NCI-H2171 treated with DMSO at 0.1 percent for 48 hours (cell line): ENCODE measurements around the gene NKX1-1.
"Not testable (repeated sequence)": the region's sequence is repeated elsewhere in the genome, so short reads cannot be mapped to it uniquely, and the experiment has no call there.

ENCODE experiments used
- DNase-seq: peaks from one replicate; lab custom pipeline; 2025; lab: John Stamatoyannopoulos, UW

NKX1-1 gene

DNA sequence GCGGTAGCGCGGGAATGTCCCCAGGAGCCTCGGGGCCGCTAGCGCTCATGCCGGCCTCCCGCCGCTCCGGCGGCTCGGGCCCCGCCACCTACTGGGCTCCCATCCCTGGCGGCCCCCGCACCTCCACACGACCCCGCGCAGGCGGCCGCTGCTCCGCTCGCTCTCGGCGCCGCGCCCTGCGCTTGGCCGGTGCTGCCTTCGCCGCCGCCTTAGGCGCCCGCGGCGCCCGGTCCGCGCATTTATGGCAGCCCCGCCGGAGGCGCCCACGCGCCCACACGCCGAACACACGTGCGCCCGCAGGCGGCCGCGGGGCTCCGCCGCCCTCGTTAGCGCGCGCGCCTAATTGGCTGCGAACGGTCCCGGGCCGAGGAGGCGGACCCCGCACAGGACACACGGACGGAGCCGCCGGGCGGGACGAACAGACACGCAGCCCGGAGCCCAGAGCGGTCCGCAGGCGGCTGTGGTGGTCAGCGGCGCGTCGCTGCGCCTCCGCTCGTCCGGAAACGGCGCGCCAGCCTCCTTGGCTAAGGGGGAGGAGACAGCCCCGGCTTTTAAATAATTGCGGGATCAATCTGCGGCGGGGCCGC, at the start of gene NKX1-1:
Gene NKX1-1 (minus strand): TSS at position 49 of the 587 bp plus-strand sequence. CDS start 0 bp downstream, at position 49.
- no peak for DNase-seq

DNA sequence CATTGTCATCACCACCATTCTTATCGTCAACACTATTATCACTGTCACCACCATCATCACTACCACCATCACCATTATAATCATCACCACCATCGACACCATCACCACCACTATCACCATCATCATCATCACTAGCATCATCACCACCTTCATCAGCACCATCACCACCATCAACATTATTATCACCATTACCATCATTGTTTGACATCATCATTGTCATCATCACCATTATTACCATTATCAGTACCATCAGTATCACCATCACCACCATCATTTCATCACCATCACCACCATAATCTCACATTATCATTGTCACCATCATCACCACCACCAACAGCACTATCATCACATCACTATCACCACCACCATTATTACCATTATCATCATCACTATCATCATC, 47.5 kb upstream of the NKX1-1 start:
- DNase-seq = no peak

- no peak for DNase-seq
Observed at GRCh38 chr4:1452431-1453051, 46.3 kb upstream of the NKX1-1 start.

DNA sequence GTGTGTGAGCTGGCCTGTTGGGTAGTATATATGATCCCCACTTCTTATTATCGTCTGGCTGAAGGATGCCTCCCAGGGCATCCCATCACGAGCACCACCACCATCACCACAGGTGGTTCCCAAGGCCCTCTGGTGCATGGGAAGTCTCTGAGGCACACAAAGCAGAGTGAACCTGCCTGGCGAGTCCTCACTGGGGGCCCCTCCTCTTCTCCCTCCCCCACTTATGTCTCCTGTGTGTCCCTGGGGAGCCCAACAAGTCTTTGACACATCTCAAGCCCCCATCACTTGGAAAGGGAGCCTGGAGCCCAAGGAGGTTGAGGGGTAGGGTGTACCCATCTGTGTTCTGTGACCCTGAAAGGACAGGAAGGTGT, 45.5 kb upstream of the NKX1-1 start:
- no peak for DNase-seq

- no peak for DNase-seq
Observed at GRCh38 chr4:1451106-1451751, 45.0 kb upstream of the NKX1-1 start.

DNA sequence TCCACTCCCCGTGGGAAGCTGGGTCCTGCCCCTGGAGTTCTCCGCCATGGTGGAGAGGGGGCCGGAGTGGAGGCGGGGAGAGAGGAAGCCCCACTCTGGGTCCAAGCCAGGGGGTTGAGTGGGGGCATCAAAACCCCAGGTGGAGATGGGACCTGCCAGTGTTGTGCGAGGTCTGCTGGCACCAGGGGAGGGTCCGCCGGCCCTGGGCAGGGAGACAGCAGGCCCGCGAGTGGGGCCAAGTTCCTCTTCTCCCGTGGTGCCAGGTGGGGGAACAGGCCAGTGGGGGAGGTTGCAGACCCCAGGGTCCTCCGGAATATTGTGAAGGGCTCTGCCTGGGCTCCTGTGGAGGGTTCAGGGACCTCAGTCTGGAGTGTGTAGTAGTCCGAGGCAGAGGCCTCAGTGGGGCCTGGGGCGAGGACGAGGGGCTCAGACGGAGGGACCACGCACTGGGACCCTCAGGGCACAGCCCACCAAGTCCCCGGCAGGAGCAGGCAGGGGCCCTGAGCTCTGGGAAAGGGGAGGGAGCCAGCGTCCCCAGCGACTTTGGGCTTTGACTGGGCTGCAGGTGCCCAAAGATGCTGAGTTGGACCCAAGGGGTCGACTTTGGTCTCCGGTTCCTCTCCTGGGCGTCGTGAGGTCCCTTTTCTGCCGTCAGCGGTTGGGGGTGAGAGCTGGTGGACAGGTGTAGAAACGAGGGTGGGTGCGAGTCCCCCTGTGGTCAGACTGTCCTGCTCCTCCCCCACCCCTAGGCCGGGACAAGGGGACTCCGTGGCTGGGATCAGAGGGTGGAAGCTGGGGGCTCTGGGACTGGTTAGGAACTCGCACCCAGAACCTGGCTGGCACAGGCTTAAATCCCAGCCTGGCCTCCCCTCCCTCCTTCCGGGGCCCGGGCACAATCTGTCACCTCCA, 43.8 kb upstream of the NKX1-1 start:
- no peak for DNase-seq

GRCh38 chr4:1449475-1449832, 43.2 kb upstream of the NKX1-1 start:
- no peak for DNase-seq

DNA sequence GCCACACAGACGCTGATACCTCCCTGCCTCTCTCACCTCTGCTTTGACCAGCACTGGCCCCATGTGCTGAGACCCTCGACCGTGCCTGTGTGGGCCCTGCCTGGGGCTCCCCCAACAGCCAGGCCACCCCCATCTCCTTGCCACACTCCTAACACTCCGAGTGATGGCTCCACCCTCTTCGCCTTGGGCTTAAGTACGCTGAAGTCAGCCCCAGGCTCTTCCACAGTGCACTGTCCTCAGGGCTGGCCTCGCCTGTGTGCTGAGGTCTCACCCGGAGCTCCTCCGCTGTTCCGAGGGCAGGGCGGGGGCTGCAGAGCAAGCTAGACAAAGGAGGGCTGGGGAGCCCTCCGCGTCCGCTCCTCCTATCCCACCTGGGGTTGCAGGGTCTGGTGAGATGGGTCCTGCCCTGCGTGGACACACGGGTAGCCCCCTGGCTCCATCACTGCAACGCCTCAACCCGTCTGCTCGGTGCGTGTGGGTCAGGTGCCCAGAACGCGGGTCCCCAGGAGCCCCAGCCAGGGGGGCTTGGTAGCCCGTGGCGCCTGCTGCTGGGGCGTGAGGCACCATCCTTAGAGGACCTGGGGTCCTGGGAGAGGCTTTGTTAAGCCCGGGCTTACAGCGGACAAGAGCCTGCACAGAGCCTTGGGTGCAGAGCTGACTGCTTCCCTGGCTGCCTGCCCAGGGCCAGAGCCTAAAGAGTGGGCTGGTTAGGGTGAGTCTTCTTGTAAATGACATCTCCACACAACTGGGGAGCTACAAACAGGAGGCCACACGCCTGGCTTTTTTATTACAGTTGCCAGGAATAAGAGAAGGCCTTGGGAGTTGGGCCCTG, 42.6 kb upstream of the NKX1-1 start:
- no peak for DNase-seq

GRCh38 chr4:1447676-1448588, 41.7 kb upstream of the NKX1-1 start:
- DNase-seq = no peak

- no peak for DNase-seq
Observed at GRCh38 chr4:1446502-1447386, 40.5 kb upstream of the NKX1-1 start.

- DNase-seq = no peak
Observed at GRCh38 chr4:1445716-1446445, 39.6 kb upstream of the NKX1-1 start.

DNA sequence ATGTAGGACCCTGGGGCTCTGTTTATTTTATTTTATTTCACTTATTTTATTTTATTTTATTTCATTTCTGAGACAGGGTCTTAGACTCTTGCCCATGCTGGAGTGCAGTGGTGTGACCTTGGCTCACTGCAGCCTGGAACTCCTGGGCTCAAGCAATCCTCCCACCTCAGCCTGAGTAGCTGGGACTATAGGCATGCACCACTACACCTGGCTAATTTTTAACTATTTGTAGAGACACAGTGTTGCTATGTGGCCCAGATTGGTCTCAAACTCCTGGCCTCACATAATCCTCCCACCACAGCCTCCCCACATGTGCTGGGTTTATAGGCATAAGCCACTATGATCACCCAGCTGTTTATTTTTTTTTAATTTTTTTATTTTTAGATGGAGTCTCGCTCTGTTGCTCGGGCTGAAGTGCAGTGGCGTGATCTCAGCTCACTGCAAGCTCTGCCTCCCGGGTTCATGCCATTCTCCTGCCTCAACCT, 37.5 kb upstream of the NKX1-1 start:
- not testable (repeated sequence) for DNase-seq

DNA sequence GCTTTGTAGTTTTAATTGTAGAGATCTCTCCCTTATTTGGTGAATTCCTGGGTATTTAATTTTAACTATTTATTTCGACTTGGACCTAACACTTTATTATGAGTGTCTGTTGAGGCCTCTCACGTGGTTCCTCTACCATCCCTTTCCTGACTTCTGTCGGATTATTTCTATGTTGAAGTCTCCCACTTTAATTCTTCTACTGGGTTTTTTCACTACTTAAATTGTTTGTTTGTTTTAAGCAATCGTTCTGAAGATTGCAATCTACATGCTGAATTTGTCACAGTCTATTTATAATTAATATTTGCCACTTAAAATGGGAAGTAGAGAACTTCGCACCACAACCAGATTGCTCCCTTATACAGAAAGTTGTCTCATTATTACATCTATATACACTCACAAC, 20.8 kb upstream of the NKX1-1 start:
- no peak for DNase-seq

GRCh38 chr4:1421657-1422056, 15.4 kb upstream of the NKX1-1 start:
- no peak for DNase-seq

DNA sequence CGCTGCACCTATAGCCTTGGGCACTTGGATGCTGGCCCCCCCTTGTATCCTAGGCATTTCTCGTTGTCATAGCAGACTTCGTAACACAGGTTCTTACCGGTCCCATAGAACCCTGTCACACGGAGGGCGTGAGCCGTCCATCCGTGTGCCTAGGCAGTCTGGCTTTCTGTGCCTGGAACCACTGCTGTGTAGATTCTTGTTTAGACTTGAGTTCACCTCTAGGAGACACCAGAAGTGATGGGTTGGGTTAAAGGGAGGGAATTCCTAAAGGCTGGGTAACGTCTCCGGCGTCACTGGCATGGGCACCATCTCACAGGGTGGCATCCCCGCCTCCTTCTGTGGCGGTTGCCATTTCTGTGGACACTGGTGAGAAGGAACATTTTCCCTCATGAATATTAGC, 13.5 kb upstream of the NKX1-1 start:
- no peak for DNase-seq

DNA sequence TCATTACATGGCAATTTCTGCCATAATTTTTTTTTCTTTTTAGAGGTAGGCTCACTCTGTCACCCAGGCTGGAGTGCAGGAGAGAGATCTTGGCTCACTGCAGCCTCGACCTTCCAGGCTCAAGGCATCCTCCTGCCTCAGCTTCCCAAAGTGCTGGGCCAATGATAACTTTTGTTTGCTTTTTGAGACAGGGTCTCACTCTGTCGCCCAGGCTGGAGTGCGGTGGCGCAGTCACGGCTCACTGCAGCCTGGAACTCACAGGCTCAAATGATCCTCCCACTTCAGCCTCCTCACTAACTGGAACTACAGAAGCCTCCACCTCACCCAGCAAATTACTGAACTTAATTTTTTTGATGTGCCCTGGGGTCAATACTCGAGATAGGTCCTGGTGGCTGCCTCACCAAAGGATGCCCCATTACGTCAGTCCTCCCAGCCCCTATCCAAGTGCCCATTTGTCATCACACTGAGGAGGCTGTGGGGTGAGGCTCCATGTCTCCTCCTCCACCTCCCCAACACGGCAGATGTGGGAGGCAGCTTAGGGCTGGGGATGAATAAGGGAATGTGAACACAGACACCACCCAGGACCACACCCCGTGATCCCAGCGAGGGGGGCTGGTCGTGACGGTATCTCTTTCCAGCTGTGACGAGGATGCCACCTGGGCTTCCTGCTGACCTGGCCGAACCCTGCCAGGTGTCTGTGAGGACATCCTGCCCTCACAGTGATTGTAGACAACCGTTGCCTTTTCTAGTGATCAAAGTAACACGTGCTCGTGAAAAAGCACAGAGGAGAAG, 12.4 kb upstream of the NKX1-1 start:
- DNase-seq = no peak

GRCh38 chr4:1417522-1418390, 11.5 kb upstream of the NKX1-1 start:
- no peak for DNase-seq
